ENCODE data around the gene ESRRG. TPM values are rescaled to one million over a fixed set of nuclear protein-coding genes. Genes with fewer than 3 reads are reported as not detected.

ESRRG gene
- total RNA-seq = under 0.01 TPM in 1 of 2 replicates, not detected in the other

GRCh38 chr1:216723274-216723780 lies at the start of gene ESRRG:
ESRRG (minus strand) TSS chr1:216723429; CDS start chr1:216723299, 130 bp downstream.

All from bladder microvascular endothelial cell (primary cell).